Common myeloid progenitor, CD34-positive (primary cell): Measurements from ENCODE around the gene UCP3.

Source experiments
- CTCF ChIA-PET: fragments of 350-600 bp; sonication (Branson Sonifier 250); formaldehyde crosslinking; loops from one replicate; lab custom pipeline; 2021; ENCODE audit warnings: antibody characterized with exemption; lab: Charles Lee
- POLR2A ChIA-PET: fragments of 350-600 bp; sonication (Branson Sonifier 250); formaldehyde crosslinking; loops from one replicate; lab custom pipeline; 2021; ENCODE audit warnings: antibody characterized with exemption; lab: Charles Lee
- DNase-seq, 3 donors: peaks; one replicate each; pipeline versions ENCODE4 v3.0.0 to v3.0.0-alpha.2; 2013
- H3K27ac ChIP-seq, 2 experiments: 1 replicate in 1 of 2; 2 replicates in 1 of 2; pipeline ENCODE4 v1.7.0; 2013; ENCODE audit warnings: inconsistent platforms in 2 of 2, low read length in 2 of 2, mild to moderate bottlenecking in 2 of 2, low read depth in 1 of 2, moderate library complexity in 1 of 2; ENCODE audit not compliant: severe bottlenecking in 2 of 2, insufficient read depth in 1 of 2, poor library complexity in 1 of 2
- H3K27me3 ChIP-seq, 5 experiments: replicated peaks in 2 of 5; 1 replicate in 3 of 5; 2 replicates in 2 of 5; pipeline versions ENCODE4 v1.6.1 to v1.7.0; 2013; ENCODE audit warnings: low read length in 4 of 5, mild to moderate bottlenecking in 2 of 5, moderate library complexity in 2 of 5, inconsistent platforms in 1 of 5; ENCODE audit not compliant: insufficient read depth in 5 of 5, control insufficient read depth in 4 of 5
- H3K36me3 ChIP-seq, 4 experiments: 1 replicate in 2 of 4; 2 replicates in 2 of 4; pipeline versions ENCODE4 v1.6.1 to v1.7.0; 2013; ENCODE audit warnings: low read length in 3 of 4, control low read depth in 1 of 4, mild to moderate bottlenecking in 1 of 4; ENCODE audit not compliant: control insufficient read depth in 4 of 4, insufficient read depth in 4 of 4
- H3K4me1 ChIP-seq, 4 experiments: 1 replicate in 3 of 4; 2 replicates in 1 of 4; pipeline versions ENCODE4 v1.6.1 to v1.7.1; 2013; ENCODE audit warnings: low read length in 3 of 4, mild to moderate bottlenecking in 3 of 4, control low read depth in 1 of 4, inconsistent platforms in 1 of 4, moderate library complexity in 1 of 4; ENCODE audit not compliant: control insufficient read depth in 4 of 4, insufficient read depth in 4 of 4; ENCODE audit errors: control extremely low read depth in 1 of 4
- H3K4me3 ChIP-seq, 7 experiments: 1 replicate in 4 of 7; 2 replicates in 3 of 7; pipeline versions ENCODE4 v1.5.1 to v1.7.0; 2013; ENCODE audit warnings: mild to moderate bottlenecking in 7 of 7, low read length in 6 of 7, moderate library complexity in 6 of 7, inconsistent platforms in 2 of 7, low read depth in 2 of 7, control low read depth in 1 of 7; ENCODE audit not compliant: insufficient read depth in 4 of 7, control insufficient read depth in 1 of 7; ENCODE audit errors: extremely low read depth in 1 of 7
- H3K9me3 ChIP-seq, 5 experiments: 1 replicate in 4 of 5; 2 replicates in 1 of 5; pipeline versions ENCODE4 v1.6.1 to v1.7.1; 2013; ENCODE audit warnings: low read length in 4 of 5, mild to moderate bottlenecking in 2 of 5, inconsistent platforms in 1 of 5, low read depth in 1 of 5, moderate library complexity in 1 of 5; ENCODE audit not compliant: control insufficient read depth in 4 of 5, insufficient read depth in 2 of 5; ENCODE audit errors: control extremely low read depth in 1 of 5
- WGBS: methylation state at CpG from one replicate; pipeline ENCODE4 v1.1.5; 2013; ENCODE audit not compliant: insufficient coverage; 5-methylcytosine and 5-hydroxymethylcytosine counted together

UCP3 gene

DNA sequence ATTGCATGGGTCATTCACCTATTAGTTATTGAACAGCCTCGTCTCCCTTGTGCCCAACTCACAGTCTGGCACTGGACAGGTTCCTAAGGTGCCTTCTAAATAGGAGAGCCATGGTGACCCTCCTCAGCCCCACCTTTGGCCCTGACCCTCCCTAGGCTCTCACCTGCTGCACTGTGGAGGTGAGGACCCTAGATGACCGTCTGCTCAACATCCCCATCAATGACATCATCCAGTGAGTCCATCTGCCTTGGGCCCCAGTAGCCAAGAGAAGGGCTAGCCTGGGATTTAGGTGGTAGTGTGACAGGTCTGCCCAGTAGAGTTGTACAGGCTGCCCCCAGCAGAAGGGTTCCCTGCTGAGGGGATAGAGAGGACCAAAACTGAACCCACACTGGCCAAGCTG lies 39.8 kb downstream of the UCP3 start:
- no peak overlapping the region for H3K27ac ChIP-seq
- no peak overlapping the region for H3K4me3 ChIP-seq
- WGBS = 100% methylated on average over 1 of the region's 2 CpGs
- peaks cover 0 to 23% (median 7%) of the 10 kb centered on the region in 4 experiments for H3K4me1 ChIP-seq
- DNase-seq = no peak
- H3K36me3 ChIP-seq = peaks cover 0 to 15% (median 4%) of the 10 kb centered on the region in 4 experiments
- H3K9me3 ChIP-seq = no peaks in the 10 kb centered on the region
- ChIA-PET POLR2A (interaction anchor here (3.3 kb wide), 1 partner anchor 13 kb away, joined by 13 read pairs; the partner anchor contains the start of gene UCP2), CTCF (interaction anchor here (1.0 to 2.6 kb wide), 2 partner anchors 12 to 602 kb away, joined by 3 to 15 read pairs; partner anchors contain the start of gene UCP2)
- peaks cover 0 to 6% (median 0%) of the 10 kb centered on the region in 5 experiments for H3K27me3 ChIP-seq

DNA sequence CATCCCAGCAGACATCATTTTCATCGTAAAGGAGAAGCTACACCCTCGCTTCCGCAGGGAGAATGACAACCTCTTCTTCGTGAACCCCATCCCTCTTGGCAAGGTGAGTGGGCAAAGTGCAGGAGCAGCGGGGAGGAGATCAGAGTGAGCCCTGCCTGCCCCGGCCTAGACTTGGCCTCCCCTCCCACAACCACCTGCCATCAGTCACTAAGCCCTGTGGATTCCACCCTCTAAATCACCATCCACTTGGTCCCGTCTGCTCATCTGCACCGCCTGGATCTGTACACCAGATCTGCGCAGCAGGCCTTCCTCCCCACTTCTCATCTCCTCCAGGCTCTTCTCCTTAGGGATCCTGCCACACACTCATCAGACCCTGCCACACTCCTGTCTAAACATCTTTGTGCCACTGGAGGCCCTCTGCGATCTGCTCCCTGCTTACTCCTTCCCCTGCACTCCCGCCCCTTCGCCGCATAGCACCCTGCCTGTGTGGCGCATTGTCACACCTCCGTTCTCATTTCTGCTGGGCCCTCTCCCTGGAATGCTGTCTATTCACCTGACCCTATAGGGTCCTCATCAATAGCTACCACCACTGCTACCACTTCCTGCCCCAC lies 40.4 kb downstream of the UCP3 start:
- WGBS = 91% methylated on average over 13 of the region's 15 CpGs
- Histone ChIP-seq H3K27ac (no peak overlapping the region), H3K4me3 (no peak overlapping the region), H3K4me1 (peaks cover 0 to 17% (median 4%) of the 10 kb centered on the region in 4 experiments), H3K36me3 (peaks cover 0 to 12% (median 3%) of the 10 kb centered on the region in 4 experiments), H3K9me3 (no peaks in the 10 kb centered on the region), H3K27me3 (peaks cover 0 to 6% (median 0%) of the 10 kb centered on the region in 5 experiments)
- DNase-seq = no peak
- CTCF ChIA-PET = interaction anchor here (1.1 to 1.2 kb wide), 2 partner anchors 22 to 37 kb away, joined by 3 read pairs; no protein-coding TSS in a partner anchor
- POLR2A ChIA-PET = interaction anchor here (0.7 to 3.3 kb wide), 2 partner anchors 14 to 53 kb away, joined by 3 to 13 read pairs; partner anchors contain the start of gene UCP2

DNA sequence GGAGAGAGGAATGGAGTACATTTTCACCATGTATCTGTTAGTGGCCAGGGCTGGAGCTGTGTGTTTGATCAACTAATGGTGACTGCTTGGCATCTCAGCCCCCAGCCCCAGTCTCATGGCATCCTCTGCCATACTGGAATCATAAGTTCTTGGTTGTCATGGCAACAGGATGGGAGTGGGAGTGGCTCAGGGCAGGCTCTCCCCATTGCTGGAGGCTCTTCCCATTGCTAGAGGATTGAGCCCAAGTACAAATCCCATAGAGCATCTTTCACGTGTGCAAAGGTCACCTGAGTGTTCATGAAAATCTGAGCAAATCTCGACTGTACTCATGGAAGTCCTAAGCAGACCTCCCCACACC lies 43.1 kb downstream of the UCP3 start:
- DNase-seq = no peak
- H3K27ac ChIP-seq = no peak overlapping the region
- ChIA-PET POLR2A (interaction anchor here (0.6 kb wide), 1 partner anchor 25 kb away, joined by 3 read pairs; no protein-coding TSS in a partner anchor), CTCF (interaction anchor here (1.0 to 2.2 kb wide), 4 partner anchors 37 to 63 kb away, joined by 3 to 7 read pairs (median 4); no protein-coding TSS in a partner anchor)
- H3K4me3 ChIP-seq = no peak overlapping the region
- 74% methylated on average over 2 of the region's 2 CpGs for WGBS
- H3K36me3 ChIP-seq = no peaks in the 10 kb centered on the region
- peaks cover 0 to 6% (median 0%) of the 10 kb centered on the region in 5 experiments for H3K27me3 ChIP-seq
- H3K4me1 ChIP-seq = peaks cover 0 to 7% (median 1%) of the 10 kb centered on the region in 4 experiments
- H3K9me3 ChIP-seq = no peaks in the 10 kb centered on the region

DNA sequence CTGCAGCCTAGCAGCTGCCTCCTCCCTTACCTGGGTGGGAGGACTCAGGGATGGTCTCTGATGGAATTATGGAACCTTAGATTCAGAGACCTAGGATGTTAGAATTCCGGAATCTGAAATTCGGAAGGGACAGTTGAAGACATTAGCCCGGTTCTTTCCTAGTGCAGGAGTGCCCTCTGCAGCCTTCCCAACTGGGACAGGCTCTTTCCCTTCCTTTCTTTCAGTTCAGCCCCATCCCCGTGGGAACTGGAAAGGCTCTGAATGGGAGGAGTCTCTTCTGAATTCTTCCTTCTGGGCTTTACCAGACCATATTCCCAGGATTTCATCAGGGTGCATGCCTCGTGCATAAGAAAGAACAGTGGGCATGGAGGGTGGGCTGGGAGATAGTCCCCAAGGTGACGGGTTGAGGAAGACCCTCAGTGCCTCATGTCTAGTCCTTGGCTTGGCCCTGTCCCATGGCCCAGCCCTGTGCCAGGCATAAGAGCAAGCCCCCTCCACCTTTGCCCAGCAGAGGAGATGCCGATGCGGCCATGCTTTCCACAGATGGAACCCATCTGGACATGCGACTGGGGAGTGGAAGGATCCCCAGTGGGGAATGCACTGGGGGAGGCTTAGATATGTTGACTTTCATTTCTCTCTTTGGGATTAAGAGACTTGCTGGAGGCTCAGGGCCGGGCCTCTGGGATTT lies 43.7 kb downstream of the UCP3 start:
- Histone ChIP-seq H3K4me3 (no peak overlapping the region), H3K36me3 (no peaks in the 10 kb centered on the region), H3K27me3 (peaks cover 0 to 6% (median 0%) of the 10 kb centered on the region in 5 experiments), H3K4me1 (peaks cover 0 to 7% (median 1%) of the 10 kb centered on the region in 4 experiments), H3K27ac (no peak overlapping the region), H3K9me3 (no peaks in the 10 kb centered on the region)
- POLR2A ChIA-PET = interaction anchor here (0.6 kb wide), 2 partner anchors 25 to 101 kb away, joined by 3 to 4 read pairs; no protein-coding TSS in a partner anchor
- CTCF ChIA-PET = interaction anchor here (1.0 to 2.7 kb wide), 5 partner anchors 14 to 290 kb away, joined by 3 to 15 read pairs (median 5); no protein-coding TSS in a partner anchor
- WGBS = 96% methylated on average over 9 of the region's 10 CpGs
- DNase-seq = no peak

DNA sequence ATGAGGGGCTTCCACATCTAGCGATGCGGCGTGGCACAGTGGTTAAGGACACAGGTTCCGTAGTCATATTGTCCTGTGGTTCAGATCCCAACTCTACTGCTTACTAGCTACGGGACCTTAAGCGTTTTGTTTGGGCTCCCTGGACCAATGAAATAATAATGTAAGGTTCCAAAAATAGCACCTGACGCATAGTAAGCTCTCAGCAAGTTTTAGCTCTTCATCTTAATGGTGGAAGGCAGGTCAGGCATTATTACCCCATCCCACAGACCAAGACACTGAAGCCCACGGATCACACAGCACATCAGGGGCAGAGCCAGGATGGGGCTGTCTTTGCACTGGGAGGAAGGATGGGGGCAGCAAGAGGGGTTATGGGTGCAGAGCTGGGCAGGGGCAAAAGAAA lies 45.0 kb downstream of the UCP3 start:
- CTCF ChIA-PET = interaction anchor here (0.8 to 2.7 kb wide), 19 partner anchors 9 to 293 kb away, joined by 3 to 15 read pairs (median 3); partner anchors contain the start of gene DNAJB13
- no peak for DNase-seq
- 94% methylated on average over 6 of the region's 8 CpGs for whole genome bisulfite sequencing

DNA sequence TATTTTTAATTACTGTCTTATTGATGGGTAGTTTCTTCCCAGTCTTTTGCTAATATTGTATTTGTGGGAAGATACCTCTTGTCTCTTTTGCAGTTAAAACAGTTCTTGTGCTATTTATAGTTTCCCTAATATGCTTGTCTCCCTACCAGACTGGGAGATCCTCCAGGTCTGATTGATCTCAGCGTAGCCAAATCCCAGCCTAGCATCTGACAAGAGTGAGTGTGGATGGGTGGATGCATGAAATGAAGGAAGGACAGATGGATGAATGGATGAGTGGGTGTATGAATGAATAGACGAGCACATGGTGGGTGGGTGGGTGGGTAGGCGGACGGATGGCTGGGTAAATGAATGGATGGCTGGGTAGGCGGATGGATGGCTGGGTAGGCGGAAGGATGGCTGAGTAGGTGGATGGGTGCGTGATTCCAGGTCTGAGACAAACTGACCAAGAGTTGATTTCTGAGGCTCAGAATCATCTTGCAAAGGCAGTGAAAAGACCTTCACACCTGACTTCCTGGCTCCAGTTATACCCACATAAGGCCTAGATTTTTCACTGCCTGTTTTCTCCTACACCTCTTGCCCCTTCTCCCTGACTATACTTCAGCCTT lies 46.7 kb downstream of the UCP3 start:
- ChIA-PET POLR2A (no interaction called here), CTCF (no interaction called here)
- no peak overlapping the region for H3K4me3 ChIP-seq
- DNase-seq = no peak
- peaks cover 0 to 15% (median 3%) of the 10 kb centered on the region in 5 experiments for H3K27me3 ChIP-seq
- no peaks in the 10 kb centered on the region for H3K36me3 ChIP-seq
- H3K4me1 ChIP-seq = peaks cover 0 to 3% (median 0%) of the 10 kb centered on the region in 4 experiments
- H3K27ac ChIP-seq = no peak overlapping the region
- 91% methylated on average over 5 of the region's 7 CpGs for WGBS
- H3K9me3 ChIP-seq = no peaks in the 10 kb centered on the region

More for the DNA sequence above, 45.0 kb downstream of the UCP3 start:
- Histone ChIP-seq H3K9me3 (no peaks in the 10 kb centered on the region), H3K4me3 (no peak overlapping the region), H3K27ac (no peak overlapping the region), H3K4me1 (peaks cover 0 to 3% (median 0%) of the 10 kb centered on the region in 4 experiments), H3K36me3 (no peaks in the 10 kb centered on the region), H3K27me3 (peaks cover 0 to 6% (median 0%) of the 10 kb centered on the region in 5 experiments)
- POLR2A ChIA-PET = interaction anchor here (0.6 kb wide), 1 partner anchor 12 kb away, joined by 3 read pairs; no protein-coding TSS in a partner anchor
